Measurements from ENCODE around the gene TTLL8. TPM values are rescaled to one million over a fixed set of nuclear protein-coding genes. Genes with fewer than 3 reads are reported as not detected.

TTLL8 gene
- total RNA-seq, 2 donors from 2014 or later, result 0.20 TPM; not detected in 1

DNA sequence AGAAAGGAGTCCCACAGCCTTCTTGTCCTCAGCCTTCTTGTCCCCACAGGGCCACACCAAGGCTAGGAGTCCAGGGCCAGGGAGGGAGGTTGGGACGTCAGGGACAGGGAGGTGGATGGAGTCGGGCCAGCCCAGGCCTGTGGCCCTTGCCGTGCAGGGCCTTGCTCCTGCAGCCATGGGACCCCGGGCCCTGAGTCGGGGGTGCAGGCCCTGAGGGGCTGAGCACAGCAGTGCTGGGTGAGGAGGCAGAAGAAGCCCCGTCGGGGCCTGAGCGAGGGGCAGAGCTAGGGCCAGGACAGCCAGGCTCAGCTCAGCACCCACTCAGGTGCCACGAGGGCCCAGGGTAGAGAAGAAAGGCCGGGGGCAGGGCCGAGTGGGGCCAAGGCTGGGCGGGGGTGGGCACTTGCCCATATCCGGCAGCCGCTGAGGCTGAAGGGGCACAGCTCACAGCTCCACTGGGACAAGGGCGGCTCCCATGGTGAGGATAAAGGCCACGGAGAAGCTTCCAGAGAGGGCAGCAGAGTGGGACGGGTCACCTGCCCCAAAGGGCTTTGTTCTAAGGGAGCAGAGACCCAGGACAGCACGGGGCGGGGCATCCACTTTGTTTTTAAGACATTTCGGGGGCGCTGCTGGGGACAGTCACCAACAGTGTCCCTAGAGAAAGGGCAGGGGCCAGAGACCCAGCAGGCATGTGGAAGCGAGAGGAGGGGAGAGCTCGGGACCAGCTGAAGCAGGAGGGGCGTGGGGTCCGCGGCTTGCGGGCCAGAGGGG is 23.5 kb upstream of the TTLL8 start:
- Mint-ChIP-seq H3K27me3 (ENCODE audit: insufficient read depth) (no peaks in the 10 kb centered on the region), H3K9me3 (no peaks in the 10 kb centered on the region), H3K36me3 (ENCODE audit: low read depth) (no peaks in the 10 kb centered on the region), H3K27ac (no peak overlapping the region), H3K4me1 (peaks cover 5% of the 10 kb centered on the region), H3K4me3 (no peak overlapping the region)
- no peaks in the 10 kb centered on the region for H3K27me3 ChIP-seq (ENCODE audit: control insufficient read depth, insufficient read depth, low read length, poor library complexity, severe bottlenecking)
- no peak overlapping the region for H3K4me3 ChIP-seq (ENCODE audit: low read length)
- no peaks in the 10 kb centered on the region for H3K36me3 ChIP-seq (ENCODE audit: control insufficient read depth, insufficient read depth, low read length)
- 91 to 92% methylated on average over 13 to 27 of the region's 27 CpGs for WGBS, 2 experiments (ENCODE audit: insufficient coverage in 1 of 2, insufficient read length in 1 of 2)
- H3K9me3 ChIP-seq (ENCODE audit: control insufficient read depth, low read length), result no peaks in the 10 kb centered on the region
- no peak overlapping the region for H3K27ac ChIP-seq (ENCODE audit: low read depth, low read length)
- no peak for TF ChIP-seq CTCF (conservative IDR thresholded peaks at IDR 0.05)
- H3K9ac ChIP-seq (ENCODE audit: extremely low read depth, low read length, poor library complexity, severe bottlenecking), result no peak overlapping the region
- peak; percentile 43 for DNase-seq
- H3K4me1 ChIP-seq (ENCODE audit: control insufficient read depth, insufficient read depth, low read length), result no peaks in the 10 kb centered on the region

GRCh38 chr22:50080077-50080465 is 22.0 kb upstream of the TTLL8 start:
- peaks cover 2% of the 10 kb centered on the region for H3K9me3 Mint-ChIP-seq
- no peaks in the 10 kb centered on the region for H3K4me1 ChIP-seq (ENCODE audit: control insufficient read depth, insufficient read depth, low read length)
- peak; percentile 36 for DNase-seq
- H3K27ac ChIP-seq (ENCODE audit: low read depth, low read length), result no peak overlapping the region
- no peaks in the 10 kb centered on the region for H3K9me3 ChIP-seq (ENCODE audit: control insufficient read depth, low read length)
- no peak overlapping the region for H3K4me3 ChIP-seq (ENCODE audit: low read length)
- WGBS, 2 experiments (ENCODE audit: insufficient coverage in 1 of 2, insufficient read length in 1 of 2), result 92 to 93% methylated on average over 11 to 13 of the region's 13 CpGs
- no peak overlapping the region for H3K9ac ChIP-seq (ENCODE audit: extremely low read depth, low read length, poor library complexity, severe bottlenecking)
- H3K36me3 ChIP-seq (ENCODE audit: control insufficient read depth, insufficient read depth, low read length), result no peaks in the 10 kb centered on the region
- no peaks in the 10 kb centered on the region for H3K27me3 Mint-ChIP-seq (ENCODE audit: insufficient read depth)
- peaks cover under 1% of the 10 kb centered on the region for H3K4me1 Mint-ChIP-seq
- H3K4me3 Mint-ChIP-seq, result no peak overlapping the region
- no peak for TF ChIP-seq CTCF (conservative IDR thresholded peaks at IDR 0.05)
- H3K27me3 ChIP-seq (ENCODE audit: control insufficient read depth, insufficient read depth, low read length, poor library complexity, severe bottlenecking), result no peaks in the 10 kb centered on the region
- H3K36me3 Mint-ChIP-seq (ENCODE audit: low read depth), result no peaks in the 10 kb centered on the region
- no peak overlapping the region for H3K27ac Mint-ChIP-seq

DNA sequence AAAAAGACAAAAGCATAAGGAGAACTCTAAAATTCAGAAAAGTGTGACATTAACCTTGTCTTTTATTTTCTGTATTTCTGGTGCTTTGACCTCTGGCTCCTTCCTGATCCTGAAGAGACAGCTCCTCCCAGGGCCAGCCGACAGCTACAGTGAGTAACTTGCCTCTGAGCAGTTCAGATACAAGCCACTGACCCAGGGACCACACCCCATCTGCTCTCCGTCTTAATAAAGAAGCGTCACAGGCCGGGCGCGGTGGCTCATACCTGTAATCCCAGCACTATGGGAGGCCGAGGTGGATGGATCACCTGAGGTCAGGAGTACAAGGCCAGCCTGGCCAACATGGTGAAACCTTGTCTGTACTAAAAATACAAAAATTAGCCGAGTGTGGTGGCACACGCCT is 20.7 kb upstream of the TTLL8 start:
- 93 to 96% methylated on average over 8 to 9 of the region's 9 CpGs for WGBS, 2 experiments (ENCODE audit: insufficient coverage in 1 of 2, insufficient read length in 1 of 2)

More for the DNA sequence above, 20.7 kb upstream of the TTLL8 start:
- peaks cover 5% of the 10 kb centered on the region for H3K4me1 ChIP-seq (ENCODE audit: control insufficient read depth, insufficient read depth, low read length)
- peak; percentile 44 for DNase-seq
- no peak overlapping the region for H3K27ac ChIP-seq (ENCODE audit: low read depth, low read length)
- H3K4me3 Mint-ChIP-seq, result no peak overlapping the region
- no peaks in the 10 kb centered on the region for H3K9me3 ChIP-seq (ENCODE audit: control insufficient read depth, low read length)
- H3K36me3 ChIP-seq (ENCODE audit: control insufficient read depth, insufficient read depth, low read length), result no peaks in the 10 kb centered on the region
- no peaks in the 10 kb centered on the region for H3K27me3 Mint-ChIP-seq (ENCODE audit: insufficient read depth)
- H3K27me3 ChIP-seq (ENCODE audit: control insufficient read depth, insufficient read depth, low read length, poor library complexity, severe bottlenecking), result no peaks in the 10 kb centered on the region
- peaks cover 4% of the 10 kb centered on the region for H3K9me3 Mint-ChIP-seq
- no peak overlapping the region for H3K4me3 ChIP-seq (ENCODE audit: low read length)
- no peak overlapping the region for H3K9ac ChIP-seq (ENCODE audit: extremely low read depth, low read length, poor library complexity, severe bottlenecking)
- H3K27ac Mint-ChIP-seq, result no peak overlapping the region
- no peaks in the 10 kb centered on the region for H3K36me3 Mint-ChIP-seq (ENCODE audit: low read depth)
- H3K4me1 Mint-ChIP-seq, result no peaks in the 10 kb centered on the region
- no peak for TF ChIP-seq CTCF (conservative IDR thresholded peaks at IDR 0.05)

Measured in endodermal cell (in vitro differentiated cells).